ENCODE measurements around the gene DAO. TPM values are rescaled to one million over a fixed set of nuclear protein-coding genes. Genes with fewer than 3 reads are reported as not detected.
A peak's percentile ranks its signal among the peaks of the same experiment; 100 is the strongest.

Gene DAO
- total RNA-seq, 2 donors from 2014 or later = not detected

GRCh38 chr12:108910336-108910735 is 30.4 kb downstream of the DAO start:
- TF ChIP-seq CTCF (IDR thresholded peaks at IDR 0.05) = no peak
- Histone ChIP-seq H3K9me3 (no peaks in the 10 kb centered on the region), H3K4me1 (peaks cover 0 to 8% of the 10 kb centered on the region in 2 donors), H3K27ac (no peak overlapping the region), H3K27me3 (no peaks in the 10 kb centered on the region), H3K4me3 (no peak overlapping the region), H3K36me3 (no peaks in the 10 kb centered on the region)
- DNase-seq (ENCODE audit: low spot score) = no peak

- no peak for TF ChIP-seq CTCF (IDR thresholded peaks at IDR 0.05)
- DNase-seq (ENCODE audit: low spot score) = no peak
- Histone ChIP-seq H3K27ac (no peak overlapping the region), H3K27me3 (no peaks in the 10 kb centered on the region), H3K36me3 (no peaks in the 10 kb centered on the region), H3K4me3 (no peak overlapping the region), H3K4me1 (peaks cover 0 to 8% of the 10 kb centered on the region in 2 donors), H3K9me3 (no peaks in the 10 kb centered on the region)
These were observed 32.0 kb downstream of the DAO start for GRCh38 chr12:108911915-108912314.

GRCh38 chr12:108912361-108912760 is 32.5 kb downstream of the DAO start:
- Histone ChIP-seq H3K27ac (no peak overlapping the region), H3K4me1 (peaks cover 0 to 8% of the 10 kb centered on the region in 2 donors), H3K4me3 (no peak overlapping the region), H3K36me3 (no peaks in the 10 kb centered on the region), H3K9me3 (no peaks in the 10 kb centered on the region), H3K27me3 (no peaks in the 10 kb centered on the region)
- no peak for TF ChIP-seq CTCF (IDR thresholded peaks at IDR 0.05)
- no peak for DNase-seq (ENCODE audit: low spot score)

- peaks cover 0 to 8% of the 10 kb centered on the region in 2 donors for H3K4me1 ChIP-seq
- H3K4me3 ChIP-seq = no peak overlapping the region
- no peak overlapping the region for H3K27ac ChIP-seq
- H3K9me3 ChIP-seq = no peaks in the 10 kb centered on the region
- no peak for TF ChIP-seq CTCF (IDR thresholded peaks at IDR 0.05)
- H3K27me3 ChIP-seq = no peaks in the 10 kb centered on the region
- no peaks in the 10 kb centered on the region for H3K36me3 ChIP-seq
- DNase-seq (ENCODE audit: low spot score) = peak; percentile 60
These were observed 34.2 kb downstream of the DAO start for GRCh38 chr12:108914121-108914531.

- Histone ChIP-seq H3K36me3 (no peaks in the 10 kb centered on the region), H3K27ac (no peak overlapping the region), H3K4me3 (no peak overlapping the region), H3K27me3 (no peaks in the 10 kb centered on the region), H3K4me1 (peaks cover 0 to 8% of the 10 kb centered on the region in 2 donors), H3K9me3 (peaks cover 0 to 7% of the 10 kb centered on the region in 2 donors)
- no peak for TF ChIP-seq CTCF (IDR thresholded peaks at IDR 0.05)
- DNase-seq (ENCODE audit: low spot score) = no peak
These were observed 35.8 kb downstream of the DAO start for GRCh38 chr12:108915632-108916133.

GRCh38 chr12:108916336-108916735 is 36.4 kb downstream of the DAO start:
- DNase-seq (ENCODE audit: low spot score) = no peak
- peaks cover 0 to 8% of the 10 kb centered on the region in 2 donors for H3K4me1 ChIP-seq
- H3K4me3 ChIP-seq = no peak overlapping the region
- H3K36me3 ChIP-seq = no peaks in the 10 kb centered on the region
- no peaks in the 10 kb centered on the region for H3K27me3 ChIP-seq
- no peak overlapping the region for H3K27ac ChIP-seq
- peaks cover 0 to 7% of the 10 kb centered on the region in 2 donors for H3K9me3 ChIP-seq
- TF ChIP-seq CTCF (IDR thresholded peaks at IDR 0.05) = no peak

All from right atrium auricular region (tissue), 2 donors.